ENCODE results near the gene CRYBB2.
"Not testable (repeated sequence)": the region's sequence is repeated elsewhere in the genome, so short reads cannot be mapped to it uniquely, and the experiment has no call there.

CRYBB2 gene

GRCh38 chr22:25273928-25274327 lies 54.5 kb downstream of the CRYBB2 start:
- H3K36me3 Mint-ChIP-seq (ENCODE audit: low read depth); H3K4me1 Mint-ChIP-seq; H3K27ac Mint-ChIP-seq; H3K4me3 Mint-ChIP-seq; DNase-seq: not testable (repeated sequence)
- H3K9me3 Mint-ChIP-seq = peaks cover 28% of the 10 kb centered on the region
- H3K27me3 Mint-ChIP-seq (ENCODE audit: low read depth, poor library complexity) = peaks cover 55% of the 10 kb centered on the region

GRCh38 chr22:25280118-25280517 lies 60.7 kb downstream of the CRYBB2 start:
- peaks cover 84% of the 10 kb centered on the region for H3K27me3 Mint-ChIP-seq (ENCODE audit: low read depth, poor library complexity)

More at GRCh38 chr22:25280118-25280517, 60.7 kb downstream of the CRYBB2 start:
- H3K9me3 Mint-ChIP-seq = peaks cover 20% of the 10 kb centered on the region
- H3K4me3 Mint-ChIP-seq; H3K36me3 Mint-ChIP-seq (ENCODE audit: low read depth); DNase-seq; H3K27ac Mint-ChIP-seq: not testable (repeated sequence)
- peaks cover 12% of the 10 kb centered on the region for H3K4me1 Mint-ChIP-seq

Measured in nephron progenitor cell (in vitro differentiated cells).